Panc1 (cell line): Measurements from ENCODE around the gene ANTXR2.

Experiments
- CTCF ChIP-seq: fragments of 450-650 bp; IDR thresholded peaks from 2 replicates; pipeline ENCODE4 v1.5.1; 2017; ENCODE audit warnings: mild to moderate bottlenecking
- POLR2AphosphoS5 ChIP-seq: IDR thresholded peaks from 2 replicates; pipeline ENCODE4 v1.6.1; 2012; ENCODE audit warnings: mild to moderate bottlenecking, low read depth, low read length, moderate library complexity
- REST ChIP-seq, 2 experiments: IDR thresholded peaks; 2 replicates each; pipeline ENCODE4 v1.6.1; 2011 to 2012; ENCODE audit warnings: low read depth in 2 of 2, control low read depth in 1 of 2, low read length in 1 of 2, mild to moderate bottlenecking in 1 of 2, moderate library complexity in 1 of 2; ENCODE audit not compliant: insufficient read depth in 1 of 2
- TCF7L2 ChIP-seq: IDR thresholded peaks from 2 replicates; pipeline ENCODE4 v1.6.1; 2011; ENCODE audit warnings: mild to moderate bottlenecking, low read depth, low read length, inconsistent platforms

- TF ChIP-seq CTCF (no peak), REST (IDR thresholded peaks at IDR 0.05; ENCODE audit: insufficient read depth in 1 of 2, low read depth in 2 of 2, low read length in 1 of 2) (no peak), TCF7L2 (no peak), POLR2AphosphoS5 (no peak)
These were observed 154.7 kb downstream of the ANTXR2 start for GRCh38 chr4:79918292-79918691.
